ENCODE measurements around the gene GLTPD2.

DNA sequence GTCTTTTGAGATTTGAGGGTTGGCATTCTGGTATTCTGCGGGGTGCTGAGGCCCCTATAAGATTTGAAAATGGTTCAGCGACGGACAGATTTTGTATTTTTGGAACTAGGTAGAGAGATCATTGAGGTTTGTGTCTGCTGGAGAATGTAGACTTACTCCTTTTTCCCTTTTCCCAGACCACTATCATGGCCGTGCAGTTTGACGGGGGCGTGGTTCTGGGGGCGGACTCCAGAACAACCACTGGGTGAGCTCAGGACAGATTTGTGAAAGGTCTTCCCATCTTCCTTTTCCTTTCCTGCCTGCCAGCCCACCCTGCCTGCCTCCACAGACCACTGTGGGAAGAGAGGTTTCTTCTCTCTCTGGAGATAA is 7.8 kb downstream of the GLTPD2 start:
- TF ChIP-seq EZH2phosphoT487 (IDR thresholded peaks at IDR 0.05; ENCODE audit: borderline replicate concordance, low read depth, low read length): no peak
- TF ChIP-seq, protein P1, sequence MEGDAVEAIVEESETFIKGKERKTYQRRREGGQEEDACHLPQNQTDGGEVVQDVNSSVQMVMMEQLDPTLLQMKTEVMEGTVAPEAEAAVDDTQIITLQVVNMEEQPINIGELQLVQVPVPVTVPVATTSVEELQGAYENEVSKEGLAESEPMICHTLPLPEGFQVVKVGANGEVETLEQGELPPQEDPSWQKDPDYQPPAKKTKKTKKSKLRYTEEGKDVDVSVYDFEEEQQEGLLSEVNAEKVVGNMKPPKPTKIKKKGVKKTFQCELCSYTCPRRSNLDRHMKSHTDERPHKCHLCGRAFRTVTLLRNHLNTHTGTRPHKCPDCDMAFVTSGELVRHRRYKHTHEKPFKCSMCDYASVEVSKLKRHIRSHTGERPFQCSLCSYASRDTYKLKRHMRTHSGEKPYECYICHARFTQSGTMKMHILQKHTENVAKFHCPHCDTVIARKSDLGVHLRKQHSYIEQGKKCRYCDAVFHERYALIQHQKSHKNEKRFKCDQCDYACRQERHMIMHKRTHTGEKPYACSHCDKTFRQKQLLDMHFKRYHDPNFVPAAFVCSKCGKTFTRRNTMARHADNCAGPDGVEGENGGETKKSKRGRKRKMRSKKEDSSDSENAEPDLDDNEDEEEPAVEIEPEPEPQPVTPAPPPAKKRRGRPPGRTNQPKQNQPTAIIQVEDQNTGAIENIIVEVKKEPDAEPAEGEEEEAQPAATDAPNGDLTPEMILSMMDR (conservative IDR thresholded peaks at IDR 0.05; ENCODE audit: low read length): no peak

Data from OCI-LY7 (cell line).